ENCODE data around the gene SLC6A2. TPM values are rescaled to one million over a fixed set of nuclear protein-coding genes. Genes with fewer than 3 reads are reported as not detected.

The SLC6A2 gene
- total RNA-seq, 1 donor from 2014 or later: 9.6 TPM

DNA sequence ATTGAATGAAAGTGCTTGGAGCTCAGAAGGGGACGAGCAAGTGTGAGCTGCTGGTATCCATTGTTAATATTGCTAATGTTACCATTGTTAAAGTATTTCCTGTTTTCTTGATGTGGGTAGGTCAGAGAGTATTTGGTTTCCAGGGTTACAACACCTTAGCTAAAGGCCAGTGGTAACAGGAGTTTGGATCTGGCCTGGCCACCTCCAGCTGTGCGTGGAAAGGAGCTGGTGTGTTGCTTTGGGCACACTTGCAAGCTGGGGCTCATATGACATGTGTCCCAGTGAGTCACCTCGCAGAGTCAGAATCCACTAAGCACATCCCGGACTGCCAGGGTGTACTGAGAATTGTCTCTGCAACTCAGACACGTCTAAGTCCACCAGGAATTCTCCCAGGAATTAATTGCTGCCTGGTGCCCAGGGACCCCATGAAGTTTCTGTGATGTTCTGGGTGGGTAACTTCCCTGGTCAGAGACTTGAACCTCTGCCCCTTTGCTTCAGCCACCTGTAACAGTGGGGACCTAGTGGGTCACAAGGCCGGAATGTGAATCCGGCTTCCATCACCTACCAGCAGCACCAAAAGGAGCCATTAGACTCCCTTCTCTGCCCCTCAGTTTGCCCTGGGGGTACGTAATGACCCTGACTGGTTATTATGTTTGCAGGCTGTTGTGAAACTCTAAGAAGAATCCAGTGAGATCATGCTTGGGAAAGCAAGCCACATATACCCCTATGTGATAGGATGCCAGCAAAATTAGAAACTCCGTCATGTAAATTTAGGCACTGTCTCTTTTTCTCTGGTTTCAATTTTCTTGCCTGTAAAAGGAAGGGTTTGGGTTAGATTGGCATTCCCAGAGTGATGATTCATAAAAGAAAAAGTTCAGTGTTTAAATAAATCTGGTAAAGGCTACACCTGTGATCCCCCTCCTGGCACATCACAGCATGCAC lies 12.8 kb downstream of the SLC6A2 start:
- TF ChIP-seq, protein P1, sequence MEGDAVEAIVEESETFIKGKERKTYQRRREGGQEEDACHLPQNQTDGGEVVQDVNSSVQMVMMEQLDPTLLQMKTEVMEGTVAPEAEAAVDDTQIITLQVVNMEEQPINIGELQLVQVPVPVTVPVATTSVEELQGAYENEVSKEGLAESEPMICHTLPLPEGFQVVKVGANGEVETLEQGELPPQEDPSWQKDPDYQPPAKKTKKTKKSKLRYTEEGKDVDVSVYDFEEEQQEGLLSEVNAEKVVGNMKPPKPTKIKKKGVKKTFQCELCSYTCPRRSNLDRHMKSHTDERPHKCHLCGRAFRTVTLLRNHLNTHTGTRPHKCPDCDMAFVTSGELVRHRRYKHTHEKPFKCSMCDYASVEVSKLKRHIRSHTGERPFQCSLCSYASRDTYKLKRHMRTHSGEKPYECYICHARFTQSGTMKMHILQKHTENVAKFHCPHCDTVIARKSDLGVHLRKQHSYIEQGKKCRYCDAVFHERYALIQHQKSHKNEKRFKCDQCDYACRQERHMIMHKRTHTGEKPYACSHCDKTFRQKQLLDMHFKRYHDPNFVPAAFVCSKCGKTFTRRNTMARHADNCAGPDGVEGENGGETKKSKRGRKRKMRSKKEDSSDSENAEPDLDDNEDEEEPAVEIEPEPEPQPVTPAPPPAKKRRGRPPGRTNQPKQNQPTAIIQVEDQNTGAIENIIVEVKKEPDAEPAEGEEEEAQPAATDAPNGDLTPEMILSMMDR (IDR thresholded peaks at IDR 0.05): no peak
- TF ChIP-seq POLR2AphosphoS5 (IDR thresholded peaks at IDR 0.05; ENCODE audit: insufficient read depth in 1 of 2, low read depth in 1 of 2): no peak
- TF ChIP-seq POLR2A (IDR thresholded peaks at IDR 0.05): no peak
- no peaks in the 10 kb centered on the region for H3K36me3 ChIP-seq
- peaks cover 17% of the 10 kb centered on the region for H3K4me1 ChIP-seq
- H3K27ac ChIP-seq: no peak overlapping the region
- intact Hi-C loops (cut with DNase I): no loop called here
- no peak overlapping the region for H3K4me3 ChIP-seq
- no peaks in the 10 kb centered on the region for H3K27me3 ChIP-seq
- DNase-seq (ENCODE audit: extremely low spot score in 2 of 2): no peak
- H3K9me3 ChIP-seq: no peaks in the 10 kb centered on the region

DNA sequence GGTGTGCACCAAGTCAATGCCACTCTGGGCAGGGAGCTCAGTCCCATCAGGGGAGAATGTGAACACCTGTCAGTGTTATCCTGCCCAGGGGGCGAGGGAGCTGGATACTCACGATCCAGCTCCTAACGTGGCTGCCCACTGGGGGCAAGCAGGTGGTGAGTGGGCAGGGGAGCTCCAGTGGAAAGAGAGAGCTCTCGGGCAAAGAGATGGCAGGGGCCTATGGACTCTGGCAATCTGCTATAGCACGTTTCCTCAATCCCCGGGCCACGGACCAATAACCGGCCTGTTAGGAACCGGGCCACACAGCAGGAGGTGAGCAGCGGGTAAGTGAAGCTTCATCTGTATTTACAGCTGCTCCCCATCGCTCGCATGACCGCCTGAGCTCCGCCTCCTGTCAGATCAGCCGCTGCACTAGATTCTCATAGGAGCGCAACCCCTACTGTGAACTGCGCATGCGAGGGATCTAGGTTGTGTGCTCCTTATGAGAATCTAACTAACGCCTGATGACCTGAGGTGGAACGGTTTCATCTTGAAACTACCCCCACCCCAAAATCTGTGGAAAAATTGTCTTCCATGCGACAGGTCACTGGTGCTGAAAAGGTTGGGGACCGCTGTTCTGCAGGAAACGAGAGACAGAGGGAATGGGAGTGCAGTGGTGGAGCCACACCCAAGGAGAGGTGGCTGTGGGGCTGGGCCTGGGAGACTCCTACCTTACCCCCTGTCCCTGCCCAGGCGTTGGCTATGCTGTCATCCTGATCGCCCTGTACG lies 15.6 kb downstream of the SLC6A2 start:
- peaks cover 12% of the 10 kb centered on the region for H3K4me1 ChIP-seq

DNA sequence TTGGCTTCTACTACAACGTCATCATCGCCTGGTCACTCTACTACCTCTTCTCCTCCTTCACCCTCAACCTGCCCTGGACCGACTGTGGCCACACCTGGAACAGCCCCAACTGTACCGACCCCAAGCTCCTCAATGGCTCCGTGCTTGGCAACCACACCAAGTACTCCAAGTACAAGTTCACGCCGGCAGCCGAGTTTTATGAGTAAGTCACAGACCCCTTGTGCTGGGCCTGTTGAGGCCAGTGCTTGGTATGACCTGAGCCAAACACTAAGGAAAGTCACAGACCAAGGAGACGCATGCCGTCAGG lies 16.1 kb downstream of the SLC6A2 start:
- Histone ChIP-seq H3K4me3 (no peak overlapping the region), H3K36me3 (no peaks in the 10 kb centered on the region), H3K27ac (no peak overlapping the region), H3K9me3 (no peaks in the 10 kb centered on the region), H3K27me3 (no peaks in the 10 kb centered on the region), H3K4me1 (peaks cover 12% of the 10 kb centered on the region)
- TF ChIP-seq POLR2A (IDR thresholded peaks at IDR 0.05) (no peak), POLR2AphosphoS5 (IDR thresholded peaks at IDR 0.05; ENCODE audit: insufficient read depth in 1 of 2, low read depth in 1 of 2) (no peak)
- TF ChIP-seq, protein P1 (IDR thresholded peaks at IDR 0.05): no peak
- DNase-seq (ENCODE audit: extremely low spot score in 2 of 2): no peak
- intact Hi-C loops (cut with DNase I): no loop called here

More for the DNA sequence above, 15.6 kb downstream of the SLC6A2 start:
- no peak overlapping the region for H3K4me3 ChIP-seq
- no peaks in the 10 kb centered on the region for H3K27me3 ChIP-seq
- no peak overlapping the region for H3K27ac ChIP-seq
- no peak for DNase-seq (ENCODE audit: extremely low spot score in 2 of 2)
- H3K9me3 ChIP-seq: no peaks in the 10 kb centered on the region
- H3K36me3 ChIP-seq: no peaks in the 10 kb centered on the region
- TF ChIP-seq POLR2A (IDR thresholded peaks at IDR 0.05) (no peak), POLR2AphosphoS5 (IDR thresholded peaks at IDR 0.05; ENCODE audit: insufficient read depth in 1 of 2, low read depth in 1 of 2) (no peak)
- TF ChIP-seq, protein P1 (IDR thresholded peaks at IDR 0.05): no peak
- intact Hi-C loops (cut with DNase I): no loop called here

DNA sequence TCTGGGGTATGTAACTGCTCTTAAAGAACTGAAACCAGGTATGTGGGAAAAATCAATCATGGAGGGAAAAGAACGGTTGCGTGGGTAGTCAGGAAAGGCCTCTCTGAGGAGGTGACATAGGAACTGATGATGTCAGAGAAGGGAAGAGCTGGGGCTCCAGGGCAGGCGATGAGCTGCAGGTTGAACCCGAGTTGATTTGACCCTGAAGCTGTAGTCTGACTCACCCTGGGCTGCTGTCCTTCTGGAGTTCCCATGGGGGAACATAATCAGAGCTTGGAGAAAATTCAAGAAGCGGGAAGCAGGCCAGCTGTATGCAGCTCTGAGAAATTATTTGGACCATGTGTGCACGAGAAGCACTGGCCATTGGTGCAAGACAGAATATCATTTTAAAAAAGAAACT lies 16.7 kb downstream of the SLC6A2 start:
- DNase-seq (ENCODE audit: extremely low spot score in 2 of 2): no peak
- H3K9me3 ChIP-seq: no peaks in the 10 kb centered on the region
- no peak overlapping the region for H3K4me3 ChIP-seq
- no peak overlapping the region for H3K27ac ChIP-seq
- H3K36me3 ChIP-seq: no peaks in the 10 kb centered on the region
- TF ChIP-seq POLR2AphosphoS5 (IDR thresholded peaks at IDR 0.05; ENCODE audit: insufficient read depth in 1 of 2, low read depth in 1 of 2) (no peak), POLR2A (IDR thresholded peaks at IDR 0.05) (no peak)
- TF ChIP-seq, protein P1 (IDR thresholded peaks at IDR 0.05): no peak
- H3K4me1 ChIP-seq: peaks cover 12% of the 10 kb centered on the region
- H3K27me3 ChIP-seq: no peaks in the 10 kb centered on the region
- intact Hi-C loops (cut with DNase I): no loop called here

All from vagina (tissue), 2 donors.